SK-N-SH (cell line): Measurements from ENCODE around the gene KASH5. TPM values are rescaled to one million over a fixed set of nuclear protein-coding genes. Genes with fewer than 3 reads are reported as not detected.

Source experiments
- CTCF ChIA-PET: fragments of 300-600, 350-600 bp; formaldehyde crosslinking; extraction: SDS; loops from one replicate; lab custom pipeline; 2021; lab: Yijun Ruan, JAX
- POLR2A ChIA-PET: fragments of 350-600 bp; sonication (Branson Sonifier 250); formaldehyde crosslinking; extraction: SDS; loops from one replicate; lab custom pipeline; 2020; ENCODE audit warnings: antibody characterized with exemption, inconsistent platforms; lab: Yijun Ruan, JAX
- DNase-seq: peaks from one replicate; pipeline ENCODE4 v3.0.0; 2012
- H2AFZ ChIP-seq: fragments of 200-600 bp; sonication (generic); 2 replicates; pipeline ENCODE4 v1.8.1; 2016; ENCODE audit warnings: antibody characterized with exemption, mild to moderate bottlenecking, low read depth
- H3F3A ChIP-seq: fragments of 200-600 bp; sonication (generic); replicated peaks from 2 replicates; pipeline ENCODE3; 2016; ENCODE audit warnings: antibody characterized with exemption, mild to moderate bottlenecking; ENCODE audit not compliant: insufficient read depth
- H3K27ac ChIP-seq, 2 experiments: fragments of 200-500 bp in 1 of 2; fragments of 200-600 bp in 1 of 2; sonication (Bioruptor generic) in 1 of 2; sonication (generic), shearing (Covaris generic) in 1 of 2; 2 replicates each; pipeline versions ENCODE4 v1.5.1 to v1.6.1; 2014 to 2016; ENCODE audit warnings: low read depth in 2 of 2, inconsistent platforms in 1 of 2, low read length in 1 of 2, mild to moderate bottlenecking in 1 of 2, mixed read lengths in 1 of 2
- H3K27me3 ChIP-seq: fragments of 200-600 bp; sonication (generic), shearing (Covaris generic); 2 replicates; pipeline ENCODE4 v1.6.1; 2016; ENCODE audit warnings: mixed run types; ENCODE audit not compliant: insufficient read depth
- H3K36me3 ChIP-seq, 2 experiments: fragments of 200-500 bp in 1 of 2; fragments of 200-600 bp in 1 of 2; sonication (Bioruptor generic) in 1 of 2; sonication (generic) in 1 of 2; replicated peaks in 1 of 2; 2 replicates each; pipeline versions ENCODE3 to v1.5.1; 2014 to 2016; ENCODE audit warnings: low read length in 1 of 2, mild to moderate bottlenecking in 1 of 2; ENCODE audit not compliant: insufficient read depth in 2 of 2, control insufficient read depth in 1 of 2
- H3K4me1 ChIP-seq, 2 experiments: fragments of 200-500 bp in 1 of 2; fragments of 200-600 bp in 1 of 2; sonication (Bioruptor generic) in 1 of 2; sonication (generic), shearing (Covaris generic) in 1 of 2; 2 replicates each; pipeline versions ENCODE4 v1.5.1 to v1.6.1; 2014 to 2016; ENCODE audit warnings: low read depth in 1 of 2, low read length in 1 of 2, mixed run types in 1 of 2; ENCODE audit not compliant: insufficient read depth in 2 of 2, control insufficient read depth in 1 of 2
- H3K4me2 ChIP-seq: fragments of 200-600 bp; sonication (generic), shearing (Covaris generic); 2 replicates; pipeline ENCODE4 v1.6.1; 2017; ENCODE audit warnings: mixed run types
- H3K4me3 ChIP-seq, 2 experiments: fragments of 200-500 bp in 1 of 2; fragments of 200-600 bp in 1 of 2; sonication (Bioruptor generic) in 1 of 2; sonication (generic), shearing (Covaris generic) in 1 of 2; 2 replicates each; pipeline versions ENCODE4 v1.5.1 to v1.8.1; 2014 to 2016; ENCODE audit warnings: low read depth in 2 of 2, inconsistent platforms in 1 of 2, low read length in 1 of 2, mild to moderate bottlenecking in 1 of 2, mixed read lengths in 1 of 2, moderate library complexity in 1 of 2
- H3K79me2 ChIP-seq: fragments of 200-600 bp; sonication (generic); 2 replicates; pipeline ENCODE4 v1.8.1; 2017; ENCODE audit warnings: mild to moderate bottlenecking; ENCODE audit not compliant: insufficient read depth
- H3K9ac ChIP-seq: fragments of 200-600 bp; sonication (generic); 2 replicates; pipeline ENCODE4 v1.6.1; 2017; ENCODE audit warnings: mixed run types
- H3K9me2 ChIP-seq: fragments of 200-600 bp; sonication (generic); 2 replicates; pipeline ENCODE4 v1.6.1; 2017; ENCODE audit warnings: mixed run types
- H3K9me3 ChIP-seq: fragments of 200-600 bp; sonication (generic); 2 replicates; pipeline ENCODE4 v1.6.1; 2017; ENCODE audit warnings: mixed run types, mild to moderate bottlenecking, moderate library complexity
- H4K20me1 ChIP-seq: fragments of 200-600 bp; sonication (generic); 2 replicates; pipeline ENCODE4 v1.6.1; 2017; ENCODE audit warnings: mild to moderate bottlenecking, mixed run types; ENCODE audit not compliant: insufficient read depth
- ELF1 ChIP-seq: IDR thresholded peaks from 2 replicates; pipeline ENCODE4 v1.4.0; 2012
- EP300 ChIP-seq, 2 experiments: IDR thresholded peaks; 2 replicates each; pipeline versions ENCODE4 v1.4.0 to v1.6.1; 2012; ENCODE audit warnings: borderline replicate concordance in 1 of 2, low read depth in 1 of 2, low read length in 1 of 2
- EZH2phosphoT487 ChIP-seq: fragments of 200-600 bp; sonication (generic); IDR thresholded peaks from 2 replicates; pipeline ENCODE4 v1.6.1; 2017; ENCODE audit warnings: low read depth, mixed run types, mild to moderate bottlenecking, antibody characterized with exemption, moderate library complexity, borderline replicate concordance
- GABPA ChIP-seq: IDR thresholded peaks from 2 replicates; pipeline ENCODE4 v1.4.0; 2012; ENCODE audit warnings: low read depth, mild to moderate bottlenecking
- GATA2 ChIP-seq: sonication (generic); formaldehyde crosslinking; IDR thresholded peaks from 2 replicates; pipeline ENCODE4 v1.5.0; 2020; ENCODE audit warnings: mild to moderate bottlenecking, missing genetic modification reagents
- MXI1 ChIP-seq: IDR thresholded peaks from 2 replicates; pipeline ENCODE4 v1.6.1; 2012; ENCODE audit warnings: mild to moderate bottlenecking, low read depth, low read length, improper control_type of control experiment
- NFIC ChIP-seq: IDR thresholded peaks from 2 replicates; pipeline ENCODE4 v1.4.0; 2012; ENCODE audit warnings: borderline replicate concordance
- NRF1 ChIP-seq: IDR thresholded peaks from 2 replicates; pipeline ENCODE4 v1.6.1; 2012; ENCODE audit warnings: low read depth, mild to moderate bottlenecking, low read length
- RCOR1 ChIP-seq: fragments of 150-350 bp; IDR thresholded peaks from 2 replicates; pipeline ENCODE4 v1.6.1; 2017; ENCODE audit warnings: antibody characterized with exemption, low read length
- SMC3 ChIP-seq: IDR thresholded peaks from 2 replicates; pipeline ENCODE4 v1.6.1; 2012; ENCODE audit warnings: low read depth, low read length, improper control_type of control experiment
- TCF12 ChIP-seq: IDR thresholded peaks from 2 replicates; pipeline ENCODE4 v1.4.0; 2012
- TEAD4 ChIP-seq: IDR thresholded peaks from 2 replicates; pipeline ENCODE4 v1.4.0; 2012; ENCODE audit warnings: mild to moderate bottlenecking, borderline replicate concordance; ENCODE audit not compliant: insufficient read depth
- WGBS: methylation state at CpG from one replicate; pipeline ENCODE4 v1.1.6; 2017; ENCODE audit warnings: low lambda C conversion rate; 5-methylcytosine and 5-hydroxymethylcytosine counted together
- polyA plus RNA-seq, 3 experiments: library from polyadenylated mRNA; depleted of rRNA; stranded (reverse); fragments of >200 nt; gene quantifications; 2 replicates each; pipeline ENCODE4 v1.2.3, GENCODE V29; 2012
- TF ChIP-seq, protein P1 (sequence below): fragments of 200-600 bp; sonication (generic); IDR thresholded peaks from 2 replicates; pipeline ENCODE4 v1.6.1; 2017; ENCODE audit warnings: antibody characterized with exemption, mild to moderate bottlenecking, moderate library complexity

KASH5 gene
- polyA plus RNA-seq, 1 of the 3 experiments (the other 2 are of a cell fraction), result 0.20 TPM

DNA sequence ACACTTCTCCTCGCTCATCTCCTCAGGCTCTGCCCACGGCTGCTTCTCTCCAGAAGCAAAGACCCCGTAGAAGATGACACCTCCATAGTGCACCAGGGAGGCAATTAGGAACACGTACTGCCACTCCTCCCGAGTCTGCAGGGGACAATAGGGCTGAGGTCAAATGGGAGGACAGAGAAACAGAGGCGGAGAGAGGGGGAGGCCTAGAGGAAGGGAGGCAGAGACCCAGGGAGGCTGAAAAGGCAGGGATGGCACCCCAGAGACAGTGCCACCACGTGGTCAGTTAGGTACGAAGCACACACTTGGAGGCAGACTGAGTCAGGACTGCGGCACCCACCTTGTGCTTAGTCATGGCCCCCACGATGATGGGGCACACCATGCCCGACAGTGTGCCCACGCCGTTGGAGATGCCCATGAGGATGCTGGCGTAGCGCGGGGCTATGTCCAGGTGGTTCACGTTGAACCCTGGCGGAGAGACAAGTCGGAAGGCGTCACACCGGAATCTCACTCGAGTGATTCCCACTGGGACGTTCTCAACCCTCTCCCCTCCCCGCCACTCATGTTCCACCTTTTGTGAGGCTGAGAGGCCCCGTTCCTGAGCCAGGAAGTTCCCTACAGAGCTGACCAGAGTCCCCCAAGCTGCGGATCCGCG, 42.8 kb downstream of the KASH5 start (continued):
- TF ChIP-seq, protein P1, sequence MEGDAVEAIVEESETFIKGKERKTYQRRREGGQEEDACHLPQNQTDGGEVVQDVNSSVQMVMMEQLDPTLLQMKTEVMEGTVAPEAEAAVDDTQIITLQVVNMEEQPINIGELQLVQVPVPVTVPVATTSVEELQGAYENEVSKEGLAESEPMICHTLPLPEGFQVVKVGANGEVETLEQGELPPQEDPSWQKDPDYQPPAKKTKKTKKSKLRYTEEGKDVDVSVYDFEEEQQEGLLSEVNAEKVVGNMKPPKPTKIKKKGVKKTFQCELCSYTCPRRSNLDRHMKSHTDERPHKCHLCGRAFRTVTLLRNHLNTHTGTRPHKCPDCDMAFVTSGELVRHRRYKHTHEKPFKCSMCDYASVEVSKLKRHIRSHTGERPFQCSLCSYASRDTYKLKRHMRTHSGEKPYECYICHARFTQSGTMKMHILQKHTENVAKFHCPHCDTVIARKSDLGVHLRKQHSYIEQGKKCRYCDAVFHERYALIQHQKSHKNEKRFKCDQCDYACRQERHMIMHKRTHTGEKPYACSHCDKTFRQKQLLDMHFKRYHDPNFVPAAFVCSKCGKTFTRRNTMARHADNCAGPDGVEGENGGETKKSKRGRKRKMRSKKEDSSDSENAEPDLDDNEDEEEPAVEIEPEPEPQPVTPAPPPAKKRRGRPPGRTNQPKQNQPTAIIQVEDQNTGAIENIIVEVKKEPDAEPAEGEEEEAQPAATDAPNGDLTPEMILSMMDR, result peak; percentile 54

DNA sequence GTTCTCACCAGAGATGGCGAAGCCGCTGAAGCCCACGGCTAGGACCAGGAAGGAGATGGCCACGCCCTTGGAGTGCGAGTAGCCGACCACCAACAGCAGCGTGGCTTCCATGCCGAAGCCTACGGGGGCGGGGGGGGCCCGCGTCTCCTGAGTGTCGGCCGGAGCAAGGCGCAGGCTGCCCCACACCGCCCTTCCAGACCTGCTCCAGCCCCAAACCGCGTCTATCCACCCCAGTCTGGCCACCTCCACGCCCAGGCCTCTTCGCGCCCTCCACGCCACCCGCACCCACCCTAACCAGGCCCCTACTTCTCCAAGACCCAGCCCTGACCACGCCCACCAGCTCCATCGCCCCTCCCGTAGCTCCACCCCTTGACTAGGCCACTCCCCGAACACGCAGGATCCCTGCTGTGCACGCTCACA, 43.3 kb downstream of the KASH5 start:
- no peaks in the 10 kb centered on the region for H3K9me2 ChIP-seq
- H3K79me2 ChIP-seq, result no peaks in the 10 kb centered on the region
- no peak overlapping the region for H3K9ac ChIP-seq
- H3K4me2 ChIP-seq, result no peak overlapping the region
- H4K20me1 ChIP-seq, result no peaks in the 10 kb centered on the region
- no peaks in the 10 kb centered on the region for H3K9me3 ChIP-seq
- ChIA-PET POLR2A (no interaction called here), CTCF (interaction anchor here (0.7 to 1.3 kb wide), 3 partner anchors 10 to 334 kb away, joined by 3 to 11 read pairs (median 3); no protein-coding TSS in a partner anchor)
- no peaks in the 10 kb centered on the region for H3K36me3 ChIP-seq
- no peak overlapping the region for H3K27ac ChIP-seq
- H3K4me3 ChIP-seq, result no peak overlapping the region
- peaks cover 95% of the 10 kb centered on the region for H3K27me3 ChIP-seq
- TF ChIP-seq SMC3, result no peak
- TF ChIP-seq GATA2 (CRISPR knock-in tag), result no peak
- no peak for TF ChIP-seq EZH2phosphoT487
- no peak for TF ChIP-seq TCF12
- 37% methylated on average over 24 of the region's 29 CpGs for WGBS
- no peak overlapping the region for H2AFZ ChIP-seq
- peaks cover 9% of the 10 kb centered on the region for H3F3A ChIP-seq
- H3K4me1 ChIP-seq, result peaks cover 0 to 6% of the 10 kb centered on the region in 2 experiments; a peak in 1 of 4 replicates
- DNase-seq, result peak; percentile 80

DNA sequence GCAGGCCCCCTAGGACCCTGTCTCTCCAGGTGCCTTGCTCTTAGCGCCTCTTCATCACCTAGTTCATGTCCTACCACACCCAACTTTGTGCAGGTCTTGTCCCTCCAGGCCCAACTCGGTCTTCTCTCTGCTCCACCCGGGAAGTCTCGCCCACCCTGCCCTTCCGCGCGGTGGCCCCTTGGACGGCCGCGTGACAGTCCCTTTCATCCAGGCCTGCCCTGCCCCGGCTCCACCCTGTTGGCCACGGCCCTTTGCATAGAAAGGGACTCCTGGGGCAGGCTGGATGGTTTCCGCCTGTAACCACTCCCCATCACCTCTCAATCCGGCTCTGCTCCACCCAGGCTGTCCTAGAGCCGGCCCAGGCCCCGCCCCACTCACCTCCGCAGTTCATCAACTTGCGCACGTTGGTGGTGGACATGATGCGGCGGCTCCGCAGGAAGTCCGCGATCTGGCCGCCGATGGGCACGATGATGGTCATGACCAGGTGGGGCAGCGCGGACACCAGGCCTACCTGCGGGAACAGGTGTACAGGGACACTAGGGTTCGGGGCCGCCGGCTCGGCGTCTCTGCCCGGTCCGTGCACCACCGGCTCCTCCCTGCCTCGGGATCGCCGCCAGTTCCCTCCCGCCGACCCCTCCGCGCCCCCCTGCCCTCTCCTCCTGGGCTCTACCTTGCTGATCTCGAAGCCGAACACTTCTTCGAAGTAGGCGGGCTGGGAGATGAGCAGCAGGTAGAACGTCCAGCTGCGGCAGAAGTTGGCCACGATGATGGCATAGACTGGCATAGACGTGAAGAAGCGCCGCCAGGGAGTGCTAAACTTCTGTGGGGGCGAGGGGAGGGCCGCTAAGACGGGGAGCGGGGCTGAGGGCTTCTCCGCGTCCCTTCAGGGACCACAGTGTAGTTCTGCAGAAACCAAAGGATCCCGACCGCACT, 44.4 kb downstream of the KASH5 start:
- Histone ChIP-seq H3K9me2 (no peaks in the 10 kb centered on the region), H3K4me2 (no peak overlapping the region)
- DNase-seq, result no peak
- TF ChIP-seq EP300 (IDR thresholded peaks at IDR 0.05; ENCODE audit: borderline replicate concordance in 1 of 2, low read depth in 1 of 2, low read length in 1 of 2) (no peak), RCOR1 (no peak), TEAD4 (no peak), EZH2phosphoT487 (no peak; the same call in 1 of the 2 replicates), ELF1 (no peak), SMC3 (no peak), NRF1 (no peak), GABPA (no peak), NFIC (no peak), MXI1 (no peak)
- TF ChIP-seq, protein P1, result no peak
- TF ChIP-seq, all 33 proteins: peak for 0
- POLR2A ChIA-PET, result no interaction called here
- Histone ChIP-seq H3K36me3 (no peaks in the 10 kb centered on the region), H2AFZ (no peak overlapping the region), H4K20me1 (no peaks in the 10 kb centered on the region), H3K9me3 (no peaks in the 10 kb centered on the region), H3K79me2 (no peaks in the 10 kb centered on the region), H3K4me3 (no peak overlapping the region), H3K27ac (no peak overlapping the region), H3K27me3 (peaks cover 95% of the 10 kb centered on the region), H3F3A (peaks cover 9% of the 10 kb centered on the region), H3K4me1 (peaks cover 0 to 13% of the 10 kb centered on the region in 2 experiments; a peak in 1 of 4 replicates), H3K9ac (no peak overlapping the region)
- CTCF ChIA-PET, result interaction anchor here (1.2 to 3.7 kb wide), 2 partner anchors 10 to 41 kb away, joined by 11 to 15 read pairs; no protein-coding TSS in a partner anchor
- WGBS, result 33% methylated on average over 35 of the region's 63 CpGs
